ENCODE results near the gene EMD.

DNA sequence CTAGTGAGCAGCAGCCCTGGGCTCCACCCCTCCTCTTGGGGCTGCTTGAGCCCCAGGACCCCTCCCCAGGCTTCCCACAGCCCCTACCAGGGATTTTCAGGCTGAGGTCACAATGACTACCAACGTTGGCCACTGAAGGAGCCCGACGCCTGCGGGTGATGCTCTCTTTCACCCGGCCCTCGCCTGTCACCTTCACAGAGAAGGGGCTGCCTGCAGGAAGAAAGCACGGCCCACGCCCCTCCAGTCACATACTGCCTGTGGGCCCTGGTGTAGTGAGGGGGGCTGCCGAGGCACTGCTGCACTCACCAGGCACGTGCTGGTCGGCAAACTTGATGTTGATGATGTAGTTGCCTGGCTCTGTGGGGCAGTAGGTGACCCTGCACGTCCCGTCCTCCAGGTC, 26.6 kb upstream of the EMD start:
- TF ChIP-seq POLR2A (IDR thresholded peaks at IDR 0.05; ENCODE audit: low read depth, low read length) (no peak; the same call in 1 of the 2 replicates), TAF1 (IDR thresholded peaks at IDR 0.05; ENCODE audit: borderline replicate concordance, low read depth, low read length) (no peak)

All from GM12892 (cell line).